Left renal pelvis (tissue), 4 donors: ENCODE results near the gene VAV3. TPM values are rescaled to one million over a fixed set of nuclear protein-coding genes. Genes with fewer than 3 reads are reported as not detected.
"Not testable (repeated sequence)": the region's sequence is repeated elsewhere in the genome, so short reads cannot be mapped to it uniquely, and the experiment has no call there.

ENCODE experiments used
- DNase-seq, 4 donors: peaks; one replicate each; pipeline ENCODE4 v3.0.0-alpha.2; 2013; ENCODE audit warnings: low read depth in 4 of 4, low spot score in 3 of 4
- polyA plus RNA-seq, 4 donors: library from polyadenylated mRNA; unstranded; fragments of 120-200 nt; gene quantifications; one replicate each; pipeline ENCODE4 v1.2.1, GENCODE V29; 2013; ENCODE audit not compliant: insufficient read length in 4 of 4

The VAV3 gene, protein sequence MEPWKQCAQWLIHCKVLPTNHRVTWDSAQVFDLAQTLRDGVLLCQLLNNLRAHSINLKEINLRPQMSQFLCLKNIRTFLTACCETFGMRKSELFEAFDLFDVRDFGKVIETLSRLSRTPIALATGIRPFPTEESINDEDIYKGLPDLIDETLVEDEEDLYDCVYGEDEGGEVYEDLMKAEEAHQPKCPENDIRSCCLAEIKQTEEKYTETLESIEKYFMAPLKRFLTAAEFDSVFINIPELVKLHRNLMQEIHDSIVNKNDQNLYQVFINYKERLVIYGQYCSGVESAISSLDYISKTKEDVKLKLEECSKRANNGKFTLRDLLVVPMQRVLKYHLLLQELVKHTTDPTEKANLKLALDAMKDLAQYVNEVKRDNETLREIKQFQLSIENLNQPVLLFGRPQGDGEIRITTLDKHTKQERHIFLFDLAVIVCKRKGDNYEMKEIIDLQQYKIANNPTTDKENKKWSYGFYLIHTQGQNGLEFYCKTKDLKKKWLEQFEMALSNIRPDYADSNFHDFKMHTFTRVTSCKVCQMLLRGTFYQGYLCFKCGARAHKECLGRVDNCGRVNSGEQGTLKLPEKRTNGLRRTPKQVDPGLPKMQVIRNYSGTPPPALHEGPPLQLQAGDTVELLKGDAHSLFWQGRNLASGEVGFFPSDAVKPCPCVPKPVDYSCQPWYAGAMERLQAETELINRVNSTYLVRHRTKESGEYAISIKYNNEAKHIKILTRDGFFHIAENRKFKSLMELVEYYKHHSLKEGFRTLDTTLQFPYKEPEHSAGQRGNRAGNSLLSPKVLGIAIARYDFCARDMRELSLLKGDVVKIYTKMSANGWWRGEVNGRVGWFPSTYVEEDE
- polyA plus RNA-seq: 100 to 1,000 TPM in 3 of 4 donors, 1 to 10 TPM in 1; 4.7 to 142 (median 123) TPM

DNA sequence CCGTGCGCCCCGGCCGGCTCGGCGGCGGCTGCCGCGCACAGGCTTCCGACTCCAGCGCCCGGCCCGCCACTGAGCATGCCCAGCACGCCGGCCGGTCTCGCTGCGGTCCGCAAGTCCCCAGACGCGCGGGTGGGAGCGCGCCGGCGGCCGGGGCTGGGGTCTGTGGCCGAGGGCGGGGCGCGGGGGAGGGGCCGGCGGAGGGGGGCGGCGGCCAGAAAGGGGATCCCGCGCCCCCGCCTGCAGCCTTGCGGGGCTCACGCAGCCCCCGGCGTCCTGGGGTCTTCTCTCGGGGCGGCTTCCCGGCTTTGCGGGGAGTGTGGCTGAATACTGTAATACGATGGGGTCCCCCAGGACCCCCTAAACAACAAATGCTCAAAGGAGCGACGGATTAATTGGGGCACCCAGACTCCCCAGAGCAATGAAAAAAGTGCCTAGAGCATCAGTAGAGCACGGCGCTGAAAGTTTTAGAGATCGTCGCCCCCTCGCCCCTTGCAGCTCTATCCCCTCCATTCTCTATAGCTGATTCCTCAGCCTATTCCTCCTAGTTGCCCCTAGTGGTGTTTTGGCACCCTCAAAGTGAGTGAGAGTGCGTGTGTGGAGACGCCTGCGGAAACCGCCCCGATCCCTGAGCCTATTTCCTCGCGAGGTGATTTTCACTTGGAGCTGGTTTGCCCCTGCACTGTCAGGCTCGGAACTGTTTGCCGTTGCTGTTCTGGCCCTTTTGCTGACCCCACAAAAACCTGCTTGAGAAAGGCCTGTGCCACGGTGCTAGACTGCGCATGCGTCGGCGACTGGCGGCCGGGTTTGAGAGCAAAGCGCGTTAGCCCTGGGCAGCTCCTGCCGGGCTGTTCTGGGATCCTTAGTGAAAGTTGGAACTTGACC lies at the start of gene VAV3:
VAV3 (minus strand) TSS at position 71 of the 882 bp plus-strand sequence. CDS start 311 bp downstream, outside the sequence.
- DNase-seq: peak in 3 of 4 donors; percentile 42 to 64 (median 64)

DNA sequence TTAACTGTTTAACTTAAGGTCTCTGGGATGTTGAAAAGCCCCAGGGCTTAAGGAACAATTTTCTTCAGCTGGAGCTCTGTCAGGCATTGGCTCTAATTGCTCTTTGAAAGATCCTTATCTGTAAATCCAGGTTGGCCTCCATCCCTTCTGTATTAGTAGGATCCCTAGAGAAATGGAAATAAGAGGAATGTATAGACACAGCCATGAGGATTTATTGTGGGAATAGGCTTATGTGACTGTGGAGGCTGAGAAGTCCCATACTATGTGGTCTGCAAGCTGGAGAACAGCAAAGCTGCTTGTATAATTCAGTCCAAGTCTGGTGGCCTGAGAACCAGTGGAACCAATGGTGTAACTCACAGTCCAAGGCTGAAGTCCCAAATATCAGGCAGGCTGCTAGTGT lies 47.6 kb upstream of the VAV3 start:
- DNase-seq: no peak

DNA sequence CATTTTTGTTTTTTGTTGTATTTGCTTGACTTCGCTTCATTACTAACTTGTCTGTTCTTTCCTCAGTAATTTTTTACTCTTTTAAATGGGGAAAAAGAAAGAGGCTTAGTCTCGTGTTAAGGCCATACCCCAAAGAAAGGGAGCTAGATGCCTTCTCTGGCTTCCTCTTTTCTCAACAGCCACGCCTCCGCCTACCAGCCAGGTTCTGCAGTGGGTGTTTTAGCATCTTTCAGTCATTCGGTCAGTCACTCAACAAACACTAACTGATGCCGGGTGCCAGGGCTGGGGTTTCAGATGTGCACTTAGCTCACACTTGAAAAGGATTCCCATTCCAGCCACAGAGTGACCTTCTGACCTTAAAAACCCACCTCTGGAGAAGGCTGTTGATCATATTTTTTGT lies 46.3 kb upstream of the VAV3 start:
- DNase-seq: no peak

DNA sequence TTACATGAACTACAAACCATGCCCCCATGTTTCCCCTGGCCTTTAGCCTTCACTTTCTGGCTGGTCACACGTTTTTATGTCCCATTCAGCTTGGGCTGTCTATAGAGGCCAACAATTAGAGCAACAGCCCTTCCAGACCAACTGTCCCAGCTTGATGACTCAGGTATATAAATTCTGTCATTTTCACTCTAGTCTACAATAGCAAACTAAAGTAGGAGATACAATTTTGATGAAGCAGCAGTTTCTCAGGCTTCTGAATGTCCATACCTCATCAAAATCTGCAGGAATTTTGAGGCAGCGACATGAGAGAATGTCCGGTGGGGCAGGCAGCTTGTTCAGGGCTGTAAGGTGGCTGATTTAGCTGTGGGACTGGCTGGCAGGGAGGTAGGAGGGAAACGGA lies 45.6 kb upstream of the VAV3 start:
- DNase-seq: no peak

DNA sequence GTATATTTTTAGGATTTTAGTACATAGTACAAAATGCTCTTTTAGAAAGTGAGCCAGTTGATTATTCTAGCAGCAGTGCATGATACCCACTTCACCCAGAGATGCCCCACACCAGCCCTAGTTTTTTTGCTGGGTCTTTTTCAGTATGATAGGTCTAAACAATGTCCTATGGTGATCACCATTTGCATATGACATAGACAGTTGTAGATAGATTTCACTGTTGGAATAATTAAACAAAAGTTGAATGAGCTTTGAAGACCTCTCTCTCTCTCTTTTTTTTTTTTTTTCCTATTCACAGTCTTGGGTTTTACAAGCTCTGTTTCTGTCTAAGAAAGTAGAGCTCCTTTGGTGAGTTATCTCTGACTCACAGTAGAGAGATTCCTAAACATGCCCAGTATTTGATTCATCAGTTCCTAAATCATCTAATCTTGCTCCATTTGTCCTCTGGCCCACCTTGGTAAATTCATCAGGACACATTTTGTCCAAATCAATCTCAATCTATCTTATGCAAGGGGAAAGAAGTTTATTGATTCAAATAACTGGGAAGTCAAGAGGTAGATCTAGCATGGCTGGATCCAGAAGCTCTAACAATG lies 44.7 kb upstream of the VAV3 start:
- no peak for DNase-seq

DNA sequence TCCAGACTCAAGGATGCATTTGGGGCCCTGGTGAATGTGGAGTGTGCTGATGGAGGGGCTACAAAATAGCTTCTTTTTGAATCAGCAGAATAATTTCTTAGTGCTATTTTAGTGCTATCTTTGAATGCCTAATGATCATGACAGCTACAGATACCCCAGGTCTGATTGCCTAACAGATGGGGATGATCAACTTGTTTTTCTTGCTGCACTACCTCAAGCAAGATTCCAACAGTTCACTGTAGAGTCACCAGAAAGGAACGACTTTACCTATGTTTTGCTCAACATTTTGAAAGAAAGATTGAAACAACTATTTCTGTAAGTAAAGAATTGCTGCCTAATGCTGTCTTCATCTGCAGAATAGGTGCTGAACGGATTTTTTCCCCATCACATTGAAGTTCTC lies 42.6 kb upstream of the VAV3 start:
- DNase-seq: no peak

DNA sequence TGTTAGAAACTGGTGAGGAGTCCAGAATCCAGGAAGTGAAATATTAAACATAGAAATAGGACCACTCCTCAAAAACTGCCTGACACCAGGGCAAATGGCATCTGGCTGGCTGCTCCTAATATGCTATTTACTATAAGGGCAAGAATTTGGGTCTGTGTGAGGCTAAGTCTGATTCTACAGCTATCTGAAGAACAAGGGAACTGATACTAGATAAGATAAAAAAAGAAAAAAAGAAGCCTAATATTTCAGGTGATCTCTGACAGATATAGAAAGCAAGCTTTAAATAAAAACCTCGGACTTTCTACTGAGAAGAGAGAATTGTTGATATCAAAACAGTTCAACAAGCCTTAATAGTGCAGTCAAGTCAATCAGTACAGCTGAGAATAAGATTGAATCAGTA lies 42.1 kb upstream of the VAV3 start:
- DNase-seq: no peak

DNA sequence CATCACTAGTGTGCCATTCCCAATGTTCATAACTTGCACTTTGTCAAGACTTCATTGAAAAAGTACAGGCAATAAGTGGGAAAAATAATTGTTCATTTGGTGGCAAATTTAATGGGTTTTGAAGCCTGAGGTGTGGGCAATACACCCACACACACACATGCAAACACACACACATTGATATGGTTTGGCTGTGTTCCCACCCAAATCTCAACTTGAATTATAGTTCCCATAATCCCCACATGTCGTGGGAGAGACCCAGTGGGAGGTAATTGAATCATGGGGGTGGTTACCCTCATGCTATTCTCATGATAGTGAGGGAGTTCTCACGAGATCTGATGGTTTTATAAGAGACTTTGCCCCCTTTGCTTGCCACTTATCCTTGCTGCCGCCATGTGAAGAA lies 39.9 kb upstream of the VAV3 start:
- DNase-seq: not testable (repeated sequence)

DNA sequence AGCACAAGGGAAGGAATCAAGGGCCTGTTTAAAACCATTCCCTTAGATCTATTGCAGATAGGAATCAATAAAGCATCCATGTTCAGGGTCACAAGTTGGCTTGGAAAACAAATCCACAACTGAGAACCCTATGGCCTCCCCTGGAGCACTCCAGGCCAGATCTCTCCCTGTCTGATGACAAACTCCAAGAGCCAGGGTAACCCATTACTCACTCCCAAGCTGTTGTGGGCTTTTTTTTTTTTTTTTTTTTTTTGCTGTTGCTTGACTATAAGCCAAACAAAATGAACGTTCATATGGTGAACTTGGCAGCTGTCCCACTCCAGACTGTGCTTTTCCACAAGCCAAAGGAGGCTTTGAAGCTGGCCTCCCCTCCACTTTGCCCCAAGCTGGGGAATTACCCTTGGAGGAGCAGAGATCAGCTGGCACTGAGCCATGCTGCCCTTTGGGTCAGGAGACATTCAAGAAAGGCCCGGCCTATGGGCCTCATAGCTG lies 35.7 kb upstream of the VAV3 start:
- DNase-seq: peak; percentile 32 to 50 (median 40)

DNA sequence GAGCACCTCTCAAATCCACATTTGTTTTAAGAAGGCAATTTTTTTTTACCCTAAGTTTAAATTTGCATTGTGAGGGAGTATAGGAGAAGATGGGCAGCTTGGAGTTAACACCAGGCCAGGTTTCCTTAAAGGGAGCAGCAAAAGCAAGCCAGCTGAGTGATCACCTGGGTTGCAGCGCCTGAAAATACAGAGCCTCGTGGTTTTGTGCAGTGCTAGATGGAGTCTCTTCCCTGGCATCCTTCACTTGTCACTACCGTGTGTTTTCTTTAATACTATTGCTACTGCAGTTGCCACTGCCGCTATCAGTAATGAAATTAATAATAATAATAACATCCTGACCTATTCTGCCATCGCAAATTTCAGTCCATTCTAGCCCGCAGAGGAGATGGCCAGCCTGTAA lies 35.2 kb upstream of the VAV3 start:
- DNase-seq: no peak

DNA sequence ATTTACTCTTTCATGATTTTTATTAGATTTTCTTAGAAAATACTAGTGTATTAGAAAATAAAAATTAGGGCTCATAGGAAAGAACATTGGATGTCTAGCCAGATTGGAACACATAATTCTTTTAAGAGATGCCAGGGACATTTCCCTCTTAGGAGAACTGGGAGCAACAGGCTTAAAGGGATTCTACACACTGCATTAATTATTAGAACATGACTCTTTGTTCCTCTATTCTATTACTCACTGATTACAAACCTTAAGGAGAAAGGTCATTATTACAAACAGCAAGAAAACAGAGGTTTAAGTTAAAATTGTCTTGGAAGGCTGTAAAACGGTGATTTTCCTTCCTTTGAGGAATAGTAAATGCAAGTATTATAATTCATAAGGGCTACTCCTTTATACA lies 32.9 kb upstream of the VAV3 start:
- DNase-seq: no peak

DNA sequence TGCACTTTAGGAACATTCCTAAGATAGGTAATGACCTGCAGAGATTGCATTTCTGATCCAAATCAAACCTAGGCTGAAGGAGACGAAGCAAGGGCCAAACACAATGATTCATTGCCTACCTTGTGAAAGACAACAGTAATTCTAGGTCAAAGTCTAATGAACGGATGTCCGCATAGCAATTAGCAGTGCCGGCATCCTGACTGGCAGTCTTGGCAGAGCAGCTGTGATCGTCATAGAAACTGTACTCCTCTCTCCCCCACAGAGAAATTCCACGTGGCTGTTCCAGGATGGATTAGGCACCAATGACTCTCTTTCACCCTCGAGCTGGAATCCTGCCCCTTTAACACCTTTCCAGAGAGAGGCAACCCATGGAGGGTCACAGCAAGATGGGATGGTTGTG lies 28.9 kb upstream of the VAV3 start:
- DNase-seq: no peak

DNA sequence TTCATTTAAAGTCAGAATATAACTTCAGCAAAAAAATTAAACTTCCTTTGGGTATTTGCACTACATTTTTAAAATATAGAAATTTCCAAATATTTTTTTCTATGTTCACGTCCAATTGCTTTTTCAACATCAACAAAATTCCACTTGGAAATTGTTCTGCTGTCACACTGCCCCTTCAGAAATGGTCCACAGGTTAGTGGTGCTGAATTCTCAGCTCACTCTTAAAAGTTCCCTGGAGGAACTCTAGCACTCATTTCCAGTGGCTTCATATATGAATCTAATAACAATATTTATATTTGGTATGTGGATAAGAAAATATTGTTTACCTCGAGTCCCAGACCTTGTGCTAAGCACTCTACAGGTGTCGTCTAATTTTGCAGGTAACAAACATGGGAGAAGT lies 27.4 kb upstream of the VAV3 start:
- DNase-seq: no peak

DNA sequence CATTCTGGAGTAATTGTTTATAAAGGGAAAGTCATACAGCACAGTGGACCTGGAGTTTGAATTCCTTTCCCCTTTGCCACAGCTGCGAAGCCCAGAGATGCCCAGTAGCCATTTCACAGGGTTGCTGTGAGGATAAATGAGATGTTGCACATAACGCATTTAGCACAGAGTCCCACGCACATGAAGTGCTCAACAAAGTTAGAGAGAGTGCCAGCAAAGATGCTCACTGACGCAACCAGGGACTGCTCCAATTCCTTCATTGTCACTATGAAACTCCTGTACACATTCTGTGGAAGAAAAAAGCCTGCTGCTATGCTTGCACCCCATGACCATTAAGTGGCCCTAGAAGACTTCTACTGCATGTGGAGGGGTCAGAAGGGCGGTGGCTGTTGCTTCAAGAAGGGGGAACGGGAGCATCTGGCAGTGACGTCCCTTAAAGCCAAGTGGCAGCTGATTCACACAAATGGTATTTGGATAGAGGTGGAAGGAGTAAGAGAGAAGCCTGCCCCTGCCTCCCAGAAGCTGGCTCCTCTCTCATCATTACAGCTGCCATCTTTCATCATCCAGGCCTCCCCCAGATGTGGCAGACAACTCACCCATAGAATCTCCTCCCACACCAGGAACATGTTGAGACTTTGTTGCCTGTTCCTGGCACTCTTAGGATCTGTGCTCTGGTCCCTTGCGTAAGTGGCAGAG lies 26.5 kb upstream of the VAV3 start:
- DNase-seq: no peak

DNA sequence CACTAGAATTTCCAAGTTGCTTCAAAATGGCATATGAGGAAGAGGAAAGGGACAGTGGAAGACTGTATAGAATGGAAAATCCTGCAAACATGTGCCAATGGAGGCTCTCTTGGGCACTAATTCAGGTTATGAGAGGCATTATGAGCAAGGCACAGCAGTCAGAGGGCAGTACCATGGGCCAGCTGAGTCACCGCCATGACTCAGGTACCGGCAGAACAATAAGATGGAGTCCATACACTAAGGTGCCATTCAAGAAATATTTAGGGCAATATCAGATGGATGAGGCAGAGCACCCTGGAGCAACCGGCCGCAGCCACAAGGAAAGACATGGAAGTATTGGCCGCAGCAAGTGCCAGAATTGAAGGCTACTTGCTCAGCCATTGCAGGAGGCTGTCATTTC lies 25.6 kb upstream of the VAV3 start:
- DNase-seq: no peak

DNA sequence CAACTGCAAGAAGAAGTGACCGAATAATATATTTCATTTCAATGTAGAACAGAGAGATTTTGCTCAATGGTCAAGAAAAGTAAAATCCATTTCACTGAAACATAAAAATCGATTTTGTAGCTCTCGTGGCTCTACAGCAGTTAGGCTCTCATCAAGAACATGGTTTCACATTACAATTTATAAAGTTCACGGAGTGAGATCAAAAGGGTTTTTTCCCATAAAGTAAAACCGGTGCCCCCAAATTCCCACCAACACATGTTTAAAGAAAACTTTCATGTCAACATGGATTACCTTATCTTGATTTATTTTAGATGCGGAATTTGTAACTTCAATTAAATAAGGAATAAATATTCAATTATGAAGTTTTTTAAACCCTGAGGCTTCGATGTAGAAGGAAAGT lies 16.3 kb upstream of the VAV3 start:
- no peak for DNase-seq

DNA sequence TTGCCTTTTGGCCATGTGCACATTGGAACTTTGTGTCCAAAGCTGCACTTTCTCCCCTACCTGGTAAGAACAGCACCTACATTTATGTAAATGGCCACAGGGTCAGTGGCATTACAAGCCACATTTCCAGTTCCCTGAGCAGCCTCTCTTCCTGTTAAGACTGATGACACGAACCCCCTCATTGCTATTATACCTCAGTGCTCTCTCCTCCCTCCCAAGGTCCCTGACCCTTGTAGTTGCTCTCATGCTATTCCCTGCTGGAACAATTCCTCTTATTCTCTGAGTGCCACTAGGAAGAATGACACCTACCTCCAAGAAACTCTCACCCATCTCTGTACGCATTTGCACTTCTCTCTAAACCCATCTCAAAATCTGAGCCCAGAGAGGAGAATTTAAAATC lies 14.9 kb upstream of the VAV3 start:
- DNase-seq: no peak

DNA sequence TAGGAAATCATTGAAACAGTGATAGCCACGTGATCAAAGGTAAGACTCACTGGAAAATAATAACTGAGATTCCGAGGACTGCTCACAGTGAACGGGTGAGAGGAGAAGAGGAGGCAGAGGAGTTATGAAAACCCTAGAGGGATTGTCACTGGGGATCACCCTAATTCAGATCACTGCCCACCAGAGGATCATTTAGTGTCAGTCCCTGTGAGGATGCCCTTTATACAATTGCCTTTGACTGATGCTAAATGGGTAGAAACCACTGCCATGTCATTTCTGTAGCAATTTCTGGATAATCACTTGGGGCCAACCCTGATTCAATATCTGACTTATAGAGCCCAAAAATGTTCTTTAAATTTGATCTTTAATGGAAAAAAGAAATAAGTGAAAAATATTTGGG lies 14.1 kb upstream of the VAV3 start:
- no peak for DNase-seq

DNA sequence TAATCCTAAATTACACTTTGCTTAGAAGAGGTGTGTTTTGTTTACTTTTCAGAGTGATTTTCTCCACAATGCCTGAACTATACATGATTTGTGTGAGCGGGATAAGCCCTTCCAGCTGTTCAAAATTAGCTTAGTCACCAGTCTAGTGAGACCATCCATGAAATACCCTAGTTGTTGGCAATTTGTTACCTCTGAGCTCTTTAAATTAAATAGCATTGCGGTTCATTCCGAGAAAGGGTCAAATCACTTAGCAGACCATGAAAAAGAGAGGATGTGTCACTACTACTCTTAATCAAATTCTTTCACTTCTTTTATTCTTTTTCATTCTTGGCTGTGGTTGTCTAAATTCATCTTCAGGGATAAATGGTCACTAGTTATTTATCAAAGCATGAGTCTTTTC lies 11.9 kb upstream of the VAV3 start:
- no peak for DNase-seq

DNA sequence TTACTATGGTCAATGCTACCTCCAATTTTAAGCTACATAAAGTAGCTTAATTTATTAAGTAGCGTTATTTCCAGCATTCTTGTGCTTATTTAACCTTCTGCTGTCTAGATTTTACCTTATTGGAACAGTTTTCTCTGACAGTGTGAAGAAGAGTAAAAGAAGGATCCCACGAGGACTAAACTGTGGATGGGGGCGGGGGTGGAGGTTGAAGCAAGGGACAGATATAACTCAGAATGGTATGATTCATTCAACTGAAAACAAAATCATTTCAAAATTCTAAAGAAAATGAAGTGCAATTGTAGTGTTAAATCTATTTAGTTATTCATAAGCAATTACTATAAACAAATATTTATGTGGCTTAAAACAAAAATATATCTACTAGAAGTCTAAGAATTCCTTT lies 11.5 kb upstream of the VAV3 start:
- DNase-seq: no peak
